GM12865 (cell line): ENCODE results near the gene DYNC1H1.

Experiments
- DNase-seq: peaks from one replicate; pipeline ENCODE4 v3.0.0; 2010; ENCODE audit warnings: low read depth
- H3K4me3 ChIP-seq: 2 replicates; pipeline ENCODE4 v1.5.1; 2011; ENCODE audit warnings: mild to moderate bottlenecking, low read depth, low read length, control low read depth
- CTCF ChIP-seq: IDR thresholded peaks from 2 replicates; pipeline ENCODE4 v1.5.1; 2011; ENCODE audit warnings: low read length, control low read depth, low read depth, inconsistent platforms; ENCODE audit not compliant: insufficient read depth; ENCODE audit errors: missing control alignments

Gene DYNC1H1

GRCh38 chr14:102094101-102094500 lies 129.7 kb downstream of the DYNC1H1 start:
- no peak overlapping the region for H3K4me3 ChIP-seq
- no peak for DNase-seq
- TF ChIP-seq CTCF: no peak

- no peak for TF ChIP-seq CTCF
- H3K4me3 ChIP-seq: no peak overlapping the region
- DNase-seq: no peak
Observed at GRCh38 chr14:102095231-102095870, 131.0 kb downstream of the DYNC1H1 start.

- DNase-seq: no peak
- TF ChIP-seq CTCF: no peak
- no peak overlapping the region for H3K4me3 ChIP-seq
Observed at GRCh38 chr14:102095871-102096568, 131.6 kb downstream of the DYNC1H1 start.

GRCh38 chr14:102096569-102097188 lies 132.3 kb downstream of the DYNC1H1 start:
- H3K4me3 ChIP-seq: no peak overlapping the region
- TF ChIP-seq CTCF: peak; percentile 80
- DNase-seq: peak; percentile 61

- H3K4me3 ChIP-seq: no peak overlapping the region
- TF ChIP-seq CTCF: no peak
- DNase-seq: no peak
Observed at GRCh38 chr14:102097441-102098135, 133.2 kb downstream of the DYNC1H1 start.

- no peak overlapping the region for H3K4me3 ChIP-seq
- DNase-seq: peak; percentile 59
- TF ChIP-seq CTCF: no peak
Observed at GRCh38 chr14:102103062-102103695, 138.8 kb downstream of the DYNC1H1 start.
